Subcutaneous abdominal adipose tissue (tissue), 5 donors: Measurements from ENCODE around the gene FAM117A.
A peak's percentile ranks its signal among the peaks of the same experiment; 100 is the strongest.

ENCODE experiments used
- H3K27ac ChIP-seq: one replicate; pipeline ENCODE4 v1.7.0; 2013; ENCODE audit warnings: low read depth, mild to moderate bottlenecking, inconsistent platforms, low read length, moderate library complexity
- H3K27me3 ChIP-seq, 5 donors: one replicate each; pipeline ENCODE4 v1.7.0; 2013; ENCODE audit warnings: low read length in 5 of 5, inconsistent platforms in 1 of 5; ENCODE audit not compliant: control insufficient read depth in 5 of 5, insufficient read depth in 4 of 5
- H3K36me3 ChIP-seq, 5 donors: one replicate each; pipeline ENCODE4 v1.7.0; 2013; ENCODE audit warnings: low read length in 5 of 5; ENCODE audit not compliant: control insufficient read depth in 5 of 5, insufficient read depth in 5 of 5
- H3K4me1 ChIP-seq, 5 donors: one replicate each; pipeline ENCODE4 v1.7.0; 2013; ENCODE audit warnings: low read length in 5 of 5, mild to moderate bottlenecking in 3 of 5, moderate library complexity in 1 of 5; ENCODE audit not compliant: control insufficient read depth in 5 of 5, insufficient read depth in 5 of 5
- H3K4me3 ChIP-seq, 5 donors: one replicate each; pipeline ENCODE4 v1.7.0; 2013; ENCODE audit warnings: low read length in 5 of 5, low read depth in 1 of 5
- H3K9ac ChIP-seq, 5 donors: one replicate each; pipeline ENCODE4 v1.7.0; 2013; ENCODE audit warnings: low read length in 5 of 5, mild to moderate bottlenecking in 4 of 5, moderate library complexity in 3 of 5
- H3K9me3 ChIP-seq, 5 donors: one replicate each; pipeline ENCODE4 v1.7.0; 2013; ENCODE audit warnings: low read length in 5 of 5; ENCODE audit not compliant: control insufficient read depth in 5 of 5
- donor health status: healthy.
- donor health status: healthy.
- donor health status: healthy.
- donor health status: healthy.
- donor health status: healthy.

FAM117A gene

DNA sequence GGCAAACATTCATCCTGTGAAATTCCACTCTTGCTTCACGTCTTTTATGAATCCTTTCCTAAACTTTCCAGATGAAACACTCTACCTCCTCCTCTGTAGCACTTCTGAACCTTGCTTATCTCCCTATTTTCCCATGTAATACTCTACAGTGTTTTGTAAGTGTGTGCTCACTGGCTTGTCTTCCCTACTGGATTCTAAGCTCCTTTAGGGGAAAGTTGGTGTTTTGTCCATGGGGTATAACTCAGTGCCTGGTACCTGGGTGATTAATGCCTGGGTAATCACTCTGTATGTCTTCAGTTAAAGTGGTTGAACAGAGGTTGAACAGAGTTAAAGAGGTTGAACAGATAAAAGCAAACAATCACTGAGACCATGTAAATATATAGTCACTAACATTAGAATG, 20.7 kb upstream of the FAM117A start:
- Histone ChIP-seq H3K9ac (no peak overlapping the region), H3K36me3 (no peaks in the 10 kb centered on the region), H3K4me3 (no peak overlapping the region), H3K27me3 (no peaks in the 10 kb centered on the region), H3K4me1 (peaks cover 0 to 21% (median 13%) of the 10 kb centered on the region in 5 donors), H3K27ac (no peak overlapping the region), H3K9me3 (no peaks in the 10 kb centered on the region)

DNA sequence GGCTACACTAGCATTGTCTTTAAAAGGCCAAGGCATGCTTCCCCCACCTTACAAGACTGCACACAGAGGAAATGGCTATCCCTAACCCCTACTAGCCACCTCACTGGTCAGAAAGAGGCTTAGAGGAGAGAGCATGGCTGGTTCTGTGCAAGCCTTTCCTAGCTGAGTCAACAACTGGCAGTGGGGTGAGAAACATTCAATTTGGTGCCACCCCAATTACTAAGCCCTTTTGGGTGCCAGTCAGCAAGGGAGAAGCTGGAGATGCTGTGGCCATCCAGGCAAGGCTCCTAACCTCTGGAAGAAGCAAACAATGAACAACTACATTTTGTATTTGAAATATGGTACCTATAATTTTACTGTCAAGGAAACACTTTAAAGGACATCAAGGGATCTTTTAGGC, 19.9 kb upstream of the FAM117A start:
- Histone ChIP-seq H3K36me3 (no peaks in the 10 kb centered on the region), H3K27ac (no peak overlapping the region), H3K4me3 (no peak overlapping the region), H3K27me3 (no peaks in the 10 kb centered on the region), H3K9ac (peak overlapping the region in 2 of 5 donors; percentile 4 to 13), H3K9me3 (no peaks in the 10 kb centered on the region), H3K4me1 (peaks cover 0 to 19% (median 12%) of the 10 kb centered on the region in 5 donors)

DNA sequence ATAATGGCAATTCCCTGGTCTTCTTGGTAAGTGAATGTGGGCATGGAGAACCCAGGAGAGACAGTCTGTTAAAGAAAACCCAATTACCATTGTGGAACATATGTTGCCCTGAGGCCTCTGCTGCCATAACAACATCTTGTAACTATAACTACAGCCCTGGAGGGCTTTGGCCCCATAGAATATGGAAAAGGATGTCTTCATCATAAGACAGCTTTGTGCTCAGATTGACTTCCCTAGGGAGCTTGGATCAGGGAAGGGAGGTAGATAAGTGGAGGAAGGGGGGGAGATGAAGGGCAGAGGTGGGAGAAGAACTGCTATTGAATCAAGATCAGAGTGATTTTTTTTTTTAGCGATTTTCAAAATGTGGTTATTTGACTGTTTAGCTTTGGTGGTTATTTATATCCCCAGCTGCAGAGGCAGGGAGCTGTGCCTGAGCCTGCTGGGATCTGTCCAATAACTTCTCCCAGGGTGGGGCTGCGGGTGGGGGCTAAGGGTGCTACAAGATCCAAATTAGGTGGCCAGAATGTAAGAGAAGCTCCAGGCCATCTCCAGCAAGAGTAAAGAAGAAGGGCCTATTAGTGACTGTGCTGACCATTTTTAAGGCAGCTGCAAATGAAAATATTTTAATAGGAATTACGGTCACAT, 19.3 kb upstream of the FAM117A start:
- no peak overlapping the region for H3K27ac ChIP-seq
- H3K4me1 ChIP-seq = peaks cover 0 to 19% (median 12%) of the 10 kb centered on the region in 5 donors
- no peaks in the 10 kb centered on the region for H3K27me3 ChIP-seq
- H3K9me3 ChIP-seq = no peaks in the 10 kb centered on the region
- no peaks in the 10 kb centered on the region for H3K36me3 ChIP-seq
- peak overlapping the region in 3 of 5 donors; percentile 4 to 13 (median 13) for H3K9ac ChIP-seq
- H3K4me3 ChIP-seq = no peak overlapping the region

GRCh38 chr17:49779739-49780231, 15.9 kb upstream of the FAM117A start:
- Histone ChIP-seq H3K4me1 (peaks cover 9 to 35% (median 29%) of the 10 kb centered on the region in 5 donors), H3K27me3 (no peaks in the 10 kb centered on the region), H3K27ac (no peak overlapping the region), H3K9ac (no peak overlapping the region), H3K36me3 (no peaks in the 10 kb centered on the region), H3K4me3 (no peak overlapping the region), H3K9me3 (no peaks in the 10 kb centered on the region)

- Histone ChIP-seq H3K27ac (no peak overlapping the region), H3K36me3 (no peaks in the 10 kb centered on the region), H3K27me3 (no peaks in the 10 kb centered on the region), H3K9ac (no peak overlapping the region), H3K4me3 (no peak overlapping the region), H3K9me3 (no peaks in the 10 kb centered on the region), H3K4me1 (peaks cover 9 to 36% (median 29%) of the 10 kb centered on the region in 5 donors)
Measured at GRCh38 chr17:49779156-49779738, 15.3 kb upstream of the FAM117A start.

- H3K9ac ChIP-seq = peak overlapping the region in 1 of 5 donors; percentile 30
- no peaks in the 10 kb centered on the region for H3K36me3 ChIP-seq
- no peaks in the 10 kb centered on the region for H3K27me3 ChIP-seq
- H3K9me3 ChIP-seq = no peaks in the 10 kb centered on the region
- H3K4me1 ChIP-seq = peaks cover 9 to 35% (median 29%) of the 10 kb centered on the region in 5 donors
- no peak overlapping the region for H3K4me3 ChIP-seq
- H3K27ac ChIP-seq = no peak overlapping the region
Measured at GRCh38 chr17:49777563-49777962, 13.6 kb upstream of the FAM117A start.

DNA sequence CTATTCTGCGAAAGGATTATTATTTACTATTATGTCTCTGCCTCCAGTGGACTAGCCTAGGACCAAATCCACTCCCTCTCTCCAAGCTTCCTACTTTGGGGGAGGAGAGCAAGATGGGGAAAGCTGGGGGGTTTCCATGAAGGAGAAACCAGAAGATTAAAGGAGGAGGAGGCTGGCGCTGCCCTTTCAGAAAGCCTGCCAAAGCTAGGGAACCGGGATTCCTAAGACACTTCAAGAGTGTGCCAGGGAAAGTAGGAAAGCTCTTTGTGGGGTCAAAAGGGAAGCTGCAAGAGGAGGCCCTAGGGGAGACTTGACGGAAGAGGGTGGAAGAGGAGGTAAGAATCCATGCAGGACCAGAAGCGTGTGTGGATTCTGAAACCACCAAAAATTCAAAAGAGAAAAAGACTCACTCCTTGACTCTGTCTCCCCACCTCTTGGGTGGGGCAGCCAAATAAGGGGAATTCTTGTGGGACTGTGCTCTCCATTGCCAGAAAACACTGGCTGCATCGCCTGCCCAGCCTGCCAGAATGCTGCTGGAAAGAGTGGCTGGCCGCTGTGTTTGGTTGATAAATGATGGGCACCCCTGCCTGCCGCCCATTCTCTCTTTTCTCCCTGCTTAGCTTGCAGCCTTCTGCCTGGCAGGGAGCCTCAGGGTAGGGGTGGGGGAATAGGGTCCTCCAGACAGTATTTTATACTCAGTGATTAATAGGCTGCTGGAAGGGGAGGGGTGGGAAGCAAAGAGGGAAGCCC, 12.8 kb upstream of the FAM117A start:
- peaks cover 9 to 35% (median 29%) of the 10 kb centered on the region in 5 donors for H3K4me1 ChIP-seq
- H3K27me3 ChIP-seq = no peaks in the 10 kb centered on the region
- H3K36me3 ChIP-seq = no peaks in the 10 kb centered on the region
- peak overlapping the region in 3 of 5 donors; percentile 6 to 30 (median 16) for H3K9ac ChIP-seq
- H3K27ac ChIP-seq = peak overlapping the region; percentile 63
- H3K4me3 ChIP-seq = peak overlapping the region in 1 of 5 donors; percentile 11
- H3K9me3 ChIP-seq = no peaks in the 10 kb centered on the region

- Histone ChIP-seq H3K27me3 (no peaks in the 10 kb centered on the region), H3K9me3 (no peaks in the 10 kb centered on the region), H3K4me3 (no peak overlapping the region), H3K36me3 (no peaks in the 10 kb centered on the region), H3K4me1 (peaks cover 9 to 35% (median 29%) of the 10 kb centered on the region in 5 donors), H3K9ac (no peak overlapping the region), H3K27ac (peak overlapping the region; percentile 63)
Measured at GRCh38 chr17:49775546-49776260, 11.8 kb upstream of the FAM117A start.

DNA sequence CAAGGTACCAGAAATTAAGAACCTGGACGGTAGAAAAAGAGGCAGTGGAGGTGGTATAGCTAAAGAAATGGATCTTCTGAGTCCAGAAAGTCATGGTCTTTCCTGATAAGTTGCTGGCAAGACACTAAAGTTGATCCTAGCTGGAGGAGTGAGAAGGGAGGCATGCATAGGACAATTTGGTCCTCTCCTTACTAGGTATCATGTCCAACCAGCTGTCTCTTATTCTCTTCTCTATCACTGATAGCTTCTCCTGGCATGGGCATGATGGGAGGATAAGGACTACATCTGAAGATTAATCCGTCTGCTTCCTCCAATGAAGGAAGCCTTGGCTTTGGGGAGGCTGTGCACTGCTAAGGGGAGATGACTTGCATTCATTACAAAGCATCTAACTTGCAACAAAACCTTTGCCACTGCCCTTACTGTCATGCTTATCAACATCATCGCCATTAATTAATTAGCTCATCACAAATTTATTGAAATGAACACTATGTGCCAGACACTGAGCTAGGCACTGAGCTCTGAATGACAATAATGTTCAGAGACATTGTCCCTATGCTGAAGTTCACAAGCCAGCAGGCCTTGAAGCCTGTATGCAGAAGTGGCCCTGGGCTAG, 3.1 kb upstream of the FAM117A start:
- Histone ChIP-seq H3K9me3 (no peaks in the 10 kb centered on the region), H3K27ac (no peak overlapping the region), H3K9ac (no peak overlapping the region), H3K4me1 (peaks cover 0 to 25% (median 23%) of the 10 kb centered on the region in 5 donors), H3K36me3 (no peaks in the 10 kb centered on the region), H3K4me3 (no peak overlapping the region), H3K27me3 (no peaks in the 10 kb centered on the region)
